GM08714 (cell line): ENCODE results near the gene JMY.
"Not testable (repeated sequence)": the region's sequence is repeated elsewhere in the genome, so short reads cannot be mapped to it uniquely, and the experiment has no call there.

Source experiments
- H3K4me3 ChIP-seq: fragments of 200-500 bp; sonication (Bioruptor generic); 2 replicates; pipeline ENCODE4 v1.5.1; 2014; ENCODE audit warnings: mild to moderate bottlenecking, low read length, inconsistent platforms
- ZNF274 ChIP-seq: IDR thresholded peaks from 2 replicates; pipeline ENCODE4 v1.6.1; 2012; ENCODE audit warnings: mild to moderate bottlenecking, low read depth, low read length

The JMY gene

DNA sequence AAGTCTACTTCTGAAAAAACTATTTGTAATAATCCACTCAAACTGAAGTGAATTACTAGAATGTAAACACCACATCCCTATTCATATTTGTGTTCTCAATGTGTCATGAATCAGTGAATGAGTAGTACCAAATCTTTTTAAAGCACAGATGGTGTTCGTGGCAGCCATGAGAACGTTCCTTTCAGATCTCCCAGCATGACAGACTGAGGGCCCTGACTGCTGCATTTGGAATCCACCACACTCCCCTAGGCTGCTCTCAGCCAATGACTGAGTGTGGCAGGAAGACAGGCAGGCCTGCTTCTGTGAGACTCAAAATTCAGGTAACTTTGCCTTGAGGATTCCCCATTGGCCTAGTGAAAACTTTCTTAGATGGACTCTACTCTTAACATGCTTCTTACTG lies 10.9 kb upstream of the JMY start:
- TF ChIP-seq ZNF274: no peak
- H3K4me3 ChIP-seq: no peak overlapping the region

DNA sequence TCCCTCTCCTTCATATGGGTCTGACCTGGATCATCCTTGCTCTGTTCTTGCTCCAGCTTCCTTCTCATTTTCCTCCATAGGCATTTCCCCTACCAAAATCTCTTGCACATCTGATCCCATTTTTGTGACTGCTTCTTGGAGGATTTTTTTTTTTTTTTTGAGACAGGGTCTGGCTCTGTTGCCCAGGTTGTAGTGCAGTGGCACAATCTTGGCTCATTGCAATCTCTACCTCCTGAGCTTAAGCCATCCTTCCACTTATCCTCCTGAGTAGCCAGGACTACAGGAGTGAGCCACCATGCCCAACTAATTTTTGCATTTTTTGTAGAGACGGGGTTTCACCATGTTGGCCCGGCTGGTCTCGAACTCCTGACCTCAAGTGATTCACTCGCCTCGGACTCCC lies 10.5 kb upstream of the JMY start:
- H3K4me3 ChIP-seq: no peak overlapping the region
- no peak for TF ChIP-seq ZNF274

DNA sequence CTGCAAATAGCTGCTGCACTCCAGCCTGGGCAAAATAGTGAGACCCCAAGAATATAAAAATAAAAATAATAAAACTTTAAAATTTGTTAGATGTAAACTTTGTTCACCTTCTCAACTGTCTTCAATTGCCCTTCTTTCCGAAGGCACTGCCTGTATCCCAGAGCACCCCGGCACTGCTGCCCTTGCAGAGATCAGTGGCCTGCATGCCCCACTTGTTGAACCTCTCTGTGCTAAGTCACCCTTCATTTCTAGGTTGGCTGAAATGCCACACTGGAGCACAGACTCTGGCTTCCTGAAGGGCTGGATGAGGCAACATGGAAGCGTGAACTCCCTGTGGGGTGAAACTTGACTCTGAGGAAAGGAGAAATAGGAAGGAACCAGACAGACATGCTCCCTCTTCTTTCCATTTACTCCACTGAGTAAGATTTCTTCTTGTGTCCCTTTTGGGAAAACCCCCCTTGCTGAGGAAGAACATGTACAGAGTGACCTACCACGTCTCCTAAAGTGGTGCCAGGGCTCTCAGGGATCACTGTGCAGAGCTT lies 8.4 kb upstream of the JMY start:
- TF ChIP-seq ZNF274: no peak
- no peak overlapping the region for H3K4me3 ChIP-seq

DNA sequence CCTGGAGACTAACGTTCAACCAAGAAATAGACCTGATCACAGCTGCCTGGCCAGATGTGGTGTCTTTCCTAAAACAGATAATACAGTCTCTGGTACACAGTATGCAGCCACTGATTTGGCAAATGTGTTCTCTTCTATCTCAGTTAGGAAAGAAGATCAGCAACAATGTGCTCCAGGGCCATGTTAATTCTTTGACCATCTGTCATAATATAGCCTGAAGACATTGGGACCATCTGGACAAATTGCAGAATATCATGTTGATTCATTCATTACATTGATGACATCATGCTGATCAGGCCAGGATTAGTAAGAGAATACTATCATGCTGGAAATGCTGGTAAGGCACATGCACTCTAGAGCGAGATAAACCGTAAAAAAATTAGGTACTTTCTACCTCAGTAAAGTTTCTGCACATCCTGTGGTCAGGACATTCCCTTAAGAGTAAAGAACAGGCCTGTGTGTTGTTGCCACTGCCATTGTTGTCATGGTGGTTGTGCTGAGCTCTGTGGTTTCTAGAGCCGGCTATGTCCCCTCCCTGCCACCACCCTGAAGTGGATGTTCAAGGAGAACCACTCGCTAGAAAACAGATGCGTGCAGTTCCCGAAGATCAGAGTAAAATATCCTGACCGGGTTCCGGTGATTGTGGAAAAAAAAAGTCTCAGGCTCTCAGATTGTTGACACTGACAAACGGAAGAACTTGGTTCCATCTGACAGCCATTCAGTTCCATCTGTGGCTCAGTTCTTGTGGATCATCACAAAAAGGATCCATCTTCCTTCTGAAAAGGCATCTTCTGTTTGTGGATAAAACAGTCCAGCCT lies 6.4 kb upstream of the JMY start:
- no peak for TF ChIP-seq ZNF274

DNA sequence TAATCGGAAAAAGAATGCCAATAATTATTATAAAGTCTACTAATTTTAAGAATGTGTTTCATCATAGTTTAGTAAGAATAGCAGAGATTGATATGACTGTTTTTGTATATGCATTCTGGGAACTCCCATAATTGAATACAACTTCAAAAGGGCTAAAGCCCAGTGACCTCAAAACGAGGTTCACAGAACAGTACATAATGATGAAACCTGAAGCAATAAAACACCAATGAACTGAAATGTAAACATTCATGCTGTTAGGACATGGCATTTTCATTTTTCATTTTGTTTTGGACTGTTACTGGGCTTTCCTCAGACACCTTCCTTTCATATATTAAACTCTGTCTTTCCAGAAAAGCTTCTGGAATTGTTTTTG lies 684 bp upstream of the JMY start:
- no peak for TF ChIP-seq ZNF274

More for the DNA sequence above, 6.4 kb upstream of the JMY start:
- no peak overlapping the region for H3K4me3 ChIP-seq

DNA sequence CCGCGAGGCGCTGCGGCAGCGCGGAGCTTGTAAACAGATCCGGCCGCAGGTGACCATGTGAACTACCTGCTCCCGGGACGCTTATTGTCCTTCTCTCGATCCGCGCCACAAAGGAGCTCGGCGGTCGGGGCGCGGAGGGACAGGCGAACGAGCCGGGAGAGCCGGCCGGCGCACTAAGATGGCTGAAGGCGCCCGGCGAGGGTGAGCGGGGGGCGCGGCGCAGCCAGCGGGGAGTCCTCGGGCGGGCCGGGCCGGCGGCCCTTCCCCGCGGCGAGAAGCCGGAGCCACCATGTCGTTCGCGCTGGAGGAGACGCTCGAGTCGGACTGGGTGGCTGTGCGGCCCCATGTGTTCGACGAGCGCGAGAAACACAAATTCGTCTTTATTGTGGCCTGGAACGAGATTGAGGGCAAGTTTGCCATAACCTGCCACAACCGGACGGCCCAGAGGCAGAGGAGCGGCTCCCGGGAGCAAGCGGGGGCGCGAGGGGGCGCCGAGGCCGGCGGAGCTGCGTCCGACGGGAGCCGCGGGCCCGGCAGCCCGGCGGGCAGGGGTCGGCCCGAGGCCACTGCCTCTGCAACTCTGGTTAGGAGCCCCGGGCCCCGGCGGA lies 535 bp downstream of the JMY start:
- TF ChIP-seq ZNF274: no peak
- peak overlapping the region; percentile 78 for H3K4me3 ChIP-seq

More for the DNA sequence above, 684 bp upstream of the JMY start:
- peak overlapping the region; percentile 78 for H3K4me3 ChIP-seq

DNA sequence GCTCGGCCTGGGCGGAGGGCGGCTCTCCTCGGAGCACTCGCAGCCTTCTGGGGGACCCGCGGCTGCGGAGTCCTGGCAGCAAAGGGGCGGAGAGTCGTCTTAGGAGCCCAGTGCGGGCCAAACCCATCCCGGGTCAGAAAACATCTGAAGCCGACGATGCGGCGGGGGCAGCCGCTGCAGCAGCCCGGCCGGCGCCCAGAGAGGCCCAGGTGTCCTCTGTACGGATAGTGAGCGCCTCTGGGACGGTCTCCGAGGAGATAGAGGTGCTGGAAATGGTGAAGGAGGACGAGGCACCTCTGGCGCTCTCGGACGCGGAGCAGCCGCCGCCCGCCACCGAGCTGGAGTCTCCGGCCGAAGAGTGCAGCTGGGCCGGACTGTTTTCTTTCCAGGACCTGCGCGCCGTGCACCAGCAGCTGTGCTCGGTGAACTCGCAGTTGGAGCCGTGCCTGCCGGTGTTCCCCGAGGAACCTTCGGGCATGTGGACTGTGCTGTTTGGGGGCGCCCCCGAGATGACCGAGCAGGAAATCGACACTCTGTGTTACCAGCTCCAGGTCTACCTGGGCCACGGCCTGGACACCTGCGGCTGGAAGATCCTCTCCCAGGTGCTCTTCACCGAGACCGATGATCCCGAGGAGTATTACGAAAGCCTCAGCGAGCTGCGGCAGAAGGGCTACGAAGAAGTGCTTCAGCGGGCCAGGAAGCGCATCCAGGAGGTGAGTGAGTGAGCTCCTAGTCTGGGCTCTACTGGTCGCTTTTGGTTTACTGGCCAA lies 1.2 kb downstream of the JMY start:
- no peak for TF ChIP-seq ZNF274
- H3K4me3 ChIP-seq: peak overlapping the region; percentile 78

DNA sequence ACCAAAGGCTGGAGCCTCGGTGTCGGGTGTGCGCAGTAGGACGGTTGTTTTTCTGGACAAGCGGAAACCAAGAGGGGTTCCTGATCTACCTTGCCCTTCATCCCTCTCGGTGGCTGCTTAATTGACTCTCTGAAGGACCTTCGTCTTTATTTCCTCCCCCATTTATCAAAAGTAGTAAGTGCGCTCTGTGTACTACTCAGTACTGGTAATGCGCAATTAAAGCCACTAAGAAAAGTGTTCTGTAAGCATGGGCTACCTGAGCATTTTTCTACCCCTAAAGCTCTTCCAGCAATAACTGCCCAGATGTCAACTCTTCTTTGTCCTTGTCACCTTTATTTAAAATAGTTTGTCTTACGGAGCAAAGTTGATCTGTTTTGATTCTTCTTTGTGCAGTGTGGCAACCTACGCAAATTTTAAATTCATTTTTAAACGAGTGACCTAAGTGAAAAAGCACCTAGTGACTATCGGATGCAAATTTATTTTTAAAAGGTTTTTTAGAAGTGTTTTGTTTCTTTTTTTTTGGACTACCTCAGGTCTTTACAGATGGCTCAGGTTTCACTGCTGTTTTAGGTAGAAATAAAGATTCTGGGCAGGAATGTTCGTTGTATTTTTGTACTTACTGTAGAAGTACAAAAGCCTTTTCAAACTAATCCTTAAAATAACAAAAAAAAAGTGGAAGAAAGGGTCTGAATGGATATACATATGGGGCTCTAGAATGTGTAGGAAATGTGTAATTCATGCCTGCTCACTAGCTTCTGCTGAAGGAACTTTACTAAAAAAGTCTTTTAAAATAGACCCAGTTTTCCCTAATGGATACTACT lies 2.0 kb downstream of the JMY start:
- peak overlapping the region; percentile 78 for H3K4me3 ChIP-seq
- TF ChIP-seq ZNF274: no peak

DNA sequence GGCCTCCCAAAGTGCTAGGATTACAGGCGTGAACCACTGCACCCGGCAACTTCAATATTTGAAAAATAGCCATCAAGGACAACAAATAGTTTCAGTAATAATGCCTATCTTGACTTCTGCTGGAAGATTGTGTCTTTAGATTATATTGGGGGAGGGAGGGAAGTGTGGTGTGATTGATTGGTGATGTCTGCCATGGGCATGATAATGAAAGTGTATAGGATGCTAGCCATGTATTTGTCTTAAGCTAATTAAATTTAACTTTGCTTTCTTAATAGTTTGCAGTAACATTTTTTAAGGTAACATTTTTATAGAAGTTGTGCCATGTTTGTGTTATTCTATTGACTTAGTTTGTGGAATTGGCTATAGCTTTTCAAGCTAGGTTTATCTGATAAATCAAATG lies 4.6 kb downstream of the JMY start:
- H3K4me3 ChIP-seq: no peak overlapping the region

DNA sequence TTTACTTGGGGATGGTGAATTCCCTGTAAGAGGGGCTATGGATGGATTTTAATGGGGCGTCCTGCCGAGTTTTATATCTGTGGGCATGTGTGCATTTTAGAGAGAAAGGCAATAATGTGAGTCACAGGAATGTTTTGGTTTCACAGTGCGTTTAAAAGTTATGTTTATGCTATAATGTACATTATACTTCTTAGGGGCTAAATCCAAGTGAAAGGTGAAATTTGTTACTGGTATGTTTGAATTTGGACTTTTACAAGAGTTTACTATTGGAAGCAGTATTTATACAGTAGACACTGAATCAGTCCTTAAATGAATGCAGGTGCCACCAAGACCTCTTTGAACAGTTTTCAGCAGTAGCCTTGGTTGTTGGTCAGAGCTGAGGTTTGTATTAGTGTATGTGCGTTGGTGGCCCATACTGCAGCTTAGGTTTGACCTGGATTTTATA lies 5.6 kb downstream of the JMY start:
- no peak for TF ChIP-seq ZNF274
- H3K4me3 ChIP-seq: no peak overlapping the region

More for the DNA sequence above, 4.6 kb downstream of the JMY start:
- no peak for TF ChIP-seq ZNF274

DNA sequence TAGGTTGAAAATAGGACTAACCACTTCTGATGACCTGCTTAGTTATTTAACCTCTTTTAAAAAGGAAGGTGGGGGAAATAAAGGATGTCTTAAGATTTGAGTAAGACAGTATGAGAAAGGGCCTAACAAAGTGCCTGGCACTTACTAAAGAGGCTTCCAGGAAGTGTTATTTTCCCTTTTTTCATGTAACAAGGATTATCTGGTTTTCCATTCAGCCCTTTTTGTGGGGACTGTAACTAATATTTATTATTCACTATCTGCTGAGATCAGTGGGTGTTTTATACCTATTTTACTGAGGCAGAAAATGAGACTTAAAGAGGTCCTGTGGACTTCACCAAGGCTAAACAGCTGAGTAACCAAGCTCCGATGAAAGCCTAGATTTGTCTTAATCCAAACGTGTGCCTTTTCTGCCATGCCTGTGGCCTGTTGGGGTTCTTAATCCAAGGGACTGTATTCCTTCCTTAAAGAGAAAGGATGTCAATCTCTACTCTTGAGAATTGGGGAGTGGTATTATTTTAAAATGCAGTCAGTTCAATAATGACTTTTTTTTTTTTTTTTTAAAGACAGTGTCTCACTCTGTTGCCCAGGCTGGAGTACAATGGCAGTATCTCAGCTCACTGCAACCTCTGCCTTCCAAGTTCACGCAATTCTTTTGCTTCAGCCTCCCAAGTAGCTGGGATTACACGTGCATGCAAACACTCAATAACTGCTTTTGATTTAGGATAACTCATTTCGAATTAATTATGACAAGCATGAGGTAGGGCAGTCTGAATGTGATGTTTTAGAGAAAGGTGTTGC lies 6.5 kb downstream of the JMY start:
- no peak overlapping the region for H3K4me3 ChIP-seq
- no peak for TF ChIP-seq ZNF274

DNA sequence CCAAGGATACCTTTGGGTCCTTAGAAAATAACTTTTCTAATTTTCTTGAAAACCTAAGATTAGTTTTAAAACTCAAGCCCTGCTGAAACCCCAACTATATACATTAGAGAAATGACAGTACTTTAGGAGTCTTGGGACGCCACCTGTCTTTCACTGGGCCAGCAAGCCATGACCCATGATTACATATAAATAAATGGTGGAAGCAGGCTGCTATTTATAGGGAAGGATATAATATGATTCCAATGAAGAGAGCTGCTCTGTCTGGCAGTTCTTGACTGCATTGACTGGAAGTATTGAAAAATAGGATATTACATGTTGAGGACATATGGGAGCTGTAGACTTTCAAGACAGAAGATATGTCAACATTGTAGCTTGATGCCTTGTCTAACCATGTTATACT lies 7.3 kb downstream of the JMY start:
- no peak overlapping the region for H3K4me3 ChIP-seq
- no peak for TF ChIP-seq ZNF274

DNA sequence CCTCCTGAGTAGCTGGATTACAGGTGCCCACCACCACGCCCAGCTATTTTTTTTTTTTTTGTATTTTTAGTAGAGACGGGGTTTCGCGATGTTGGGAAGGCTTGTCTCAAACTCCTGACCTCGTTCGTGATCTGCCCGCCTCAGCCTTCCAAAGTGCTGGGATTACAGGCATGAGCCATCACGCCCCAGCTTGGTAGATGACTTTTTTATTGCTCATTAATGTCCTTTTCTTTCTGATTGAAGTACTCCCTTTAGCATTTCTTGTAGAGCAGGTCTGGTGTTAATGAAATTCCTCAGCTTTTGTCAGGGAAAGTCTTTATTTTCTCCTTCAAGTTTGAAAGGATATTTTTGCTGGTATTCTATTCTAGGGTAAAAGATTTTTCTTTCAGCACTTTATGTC lies 18.1 kb downstream of the JMY start:
- H3K4me3 ChIP-seq: not testable (repeated sequence)
